CD4-positive, alpha-beta T cell treated with Interferon alpha-2 for 1 hour (primary cell): ENCODE data around the gene NLGN1.
"Not testable (repeated sequence)": the region's sequence is repeated elsewhere in the genome, so short reads cannot be mapped to it uniquely, and the experiment has no call there.

Experiments
- DNase-seq, 2 donors: peaks; one replicate each; pipeline ENCODE4 v3.0.0-alpha.2; 2020 to 2022

NLGN1 gene

DNA sequence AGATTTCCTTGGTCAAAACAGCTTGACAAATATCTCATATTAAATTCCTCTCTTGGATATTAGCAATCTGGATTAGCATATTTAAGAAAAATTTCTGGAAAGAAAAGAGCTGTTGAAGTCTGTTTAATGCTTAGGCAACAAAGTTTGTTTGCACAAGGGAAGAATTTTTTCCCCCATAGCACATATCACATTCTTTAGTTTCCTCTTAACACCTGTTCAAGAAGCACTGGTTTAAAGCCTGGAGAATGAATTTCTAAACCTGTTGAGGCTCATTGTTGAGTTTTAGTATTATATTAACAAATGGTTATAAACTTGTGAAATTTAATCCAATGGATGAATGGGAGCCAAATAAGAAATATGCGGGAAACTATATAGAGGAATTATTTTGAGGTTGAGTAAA lies 41.5 kb downstream of the NLGN1 start:
- no peak for DNase-seq

DNA sequence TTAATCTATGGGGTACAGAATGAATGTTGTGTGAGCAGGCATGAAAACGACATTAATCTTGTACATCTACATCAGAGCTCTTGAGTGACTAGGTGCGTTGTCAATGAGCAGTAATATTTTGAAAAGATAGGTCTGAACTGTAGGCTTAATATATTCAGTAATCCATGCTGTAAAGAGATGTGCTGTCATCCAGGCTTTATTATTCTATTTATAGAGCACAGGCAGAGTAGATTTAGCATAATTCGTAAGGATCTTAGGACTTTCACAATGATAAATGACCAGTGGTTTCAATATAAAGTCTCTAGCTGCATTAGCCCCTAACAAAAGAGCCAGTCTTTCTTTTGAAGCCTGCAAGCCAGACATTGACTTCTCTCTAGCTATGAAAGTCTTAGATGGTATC lies 43.0 kb downstream of the NLGN1 start:
- no peak for DNase-seq

DNA sequence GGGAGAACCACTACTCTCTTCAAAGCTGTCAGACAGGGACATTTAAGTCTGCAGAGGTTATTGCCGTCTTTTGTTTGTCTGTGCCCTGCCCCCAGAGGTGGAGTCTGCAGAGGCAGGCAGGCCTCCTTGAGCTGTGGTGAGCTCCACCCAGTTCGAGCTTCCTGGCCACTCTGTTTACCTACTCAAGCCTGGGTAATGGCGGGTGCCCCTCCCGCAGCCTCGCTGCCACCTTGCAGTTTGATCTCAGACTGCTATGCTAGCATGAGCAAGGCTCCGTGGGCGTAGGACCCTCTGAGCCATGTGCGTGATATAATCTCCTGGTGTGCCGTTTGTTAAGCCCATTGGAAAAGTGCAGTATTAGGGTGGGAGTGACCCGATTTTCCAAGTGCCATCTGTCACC lies 54.0 kb downstream of the NLGN1 start:
- not testable (repeated sequence) for DNase-seq

DNA sequence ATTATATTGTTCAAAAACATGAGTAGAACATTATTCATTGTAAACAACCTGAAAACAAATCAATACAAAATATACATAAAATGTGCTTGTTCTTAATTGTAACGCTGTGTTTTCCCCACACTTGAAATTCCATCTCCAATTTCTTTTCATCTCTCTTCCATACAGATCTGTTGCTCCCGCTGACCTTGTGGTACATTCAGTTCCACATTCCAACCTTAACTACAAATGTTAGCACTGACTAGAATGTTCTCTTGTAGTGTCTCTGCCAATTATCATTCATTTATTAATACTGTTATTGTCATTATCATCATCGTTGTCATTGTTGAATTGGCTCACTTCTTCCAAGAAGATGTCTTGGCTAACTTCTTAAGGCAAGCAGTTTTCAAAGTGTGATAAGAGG lies 65.7 kb downstream of the NLGN1 start:
- DNase-seq = no peak

DNA sequence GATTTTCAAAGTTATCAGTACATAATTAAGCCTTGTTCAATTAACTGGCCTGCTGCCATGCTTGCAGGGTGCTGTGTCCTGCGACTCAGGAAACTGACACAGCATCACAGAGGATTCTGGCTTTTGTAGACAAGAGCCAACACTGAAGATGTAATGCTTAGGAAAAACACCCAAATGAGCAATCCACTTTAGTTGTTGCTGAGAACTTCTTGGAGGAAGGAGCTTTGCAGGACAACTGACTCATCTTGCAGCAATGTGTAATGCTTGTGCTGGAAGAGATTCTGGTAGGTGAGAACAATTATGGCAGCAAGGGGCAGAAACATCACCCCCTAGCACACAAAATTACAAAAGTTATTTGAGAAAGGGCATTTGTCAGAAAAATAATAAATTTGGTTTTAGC lies 67.6 kb downstream of the NLGN1 start:
- DNase-seq = no peak

DNA sequence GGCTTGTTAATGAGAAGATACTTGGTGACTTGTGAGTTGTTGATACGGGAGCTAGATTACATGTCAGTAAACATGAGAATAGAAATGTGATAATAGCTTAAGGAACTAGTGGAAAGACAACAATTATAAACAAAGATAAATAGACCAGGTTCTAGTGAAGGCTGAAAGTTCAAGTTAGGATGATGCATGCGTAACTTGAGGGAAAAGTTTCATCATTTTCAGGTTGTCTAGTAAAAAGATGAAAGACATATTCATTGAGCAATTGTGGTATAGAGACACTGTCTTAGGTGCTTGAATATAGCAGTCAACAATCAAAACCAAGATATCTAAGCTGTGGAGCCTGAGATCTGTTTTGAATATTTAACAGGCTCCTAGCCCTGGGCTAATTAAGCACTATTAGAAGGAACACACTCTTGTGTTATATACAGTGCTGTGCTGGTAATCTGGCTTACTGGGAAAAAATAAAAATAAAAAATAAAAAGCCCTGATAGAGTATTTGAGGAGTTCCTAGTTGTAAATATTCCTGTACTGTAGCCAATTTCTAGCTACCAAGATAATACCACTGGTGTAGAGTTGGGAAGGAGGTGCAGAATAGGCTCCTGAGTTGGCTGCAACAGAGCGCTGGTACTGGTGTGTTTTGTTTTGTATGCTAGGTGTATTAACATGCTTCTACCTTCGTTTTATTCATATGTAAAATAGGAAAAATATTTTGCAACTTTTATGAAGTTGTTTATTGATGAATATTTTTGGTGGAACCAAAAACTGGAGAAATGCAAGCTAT lies 68.5 kb downstream of the NLGN1 start:
- DNase-seq = no peak

DNA sequence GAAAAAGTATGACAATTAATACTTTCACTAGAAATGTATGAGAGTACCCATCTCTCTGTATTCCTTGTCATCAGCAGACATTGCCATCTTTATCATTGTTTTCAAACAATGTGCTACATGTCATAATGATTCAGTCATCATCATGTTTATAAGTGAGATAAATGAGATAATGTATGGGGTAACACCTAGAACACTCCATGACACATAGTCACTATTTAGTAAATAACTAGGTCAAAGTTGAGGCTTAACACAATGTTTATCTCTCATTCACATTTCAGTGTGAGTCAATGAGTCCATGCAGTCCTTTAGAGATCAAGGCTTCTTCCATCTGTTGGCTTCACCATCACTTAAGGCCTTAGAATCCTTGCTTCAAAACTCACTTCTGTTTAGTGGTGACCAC lies 70.0 kb downstream of the NLGN1 start:
- no peak for DNase-seq

DNA sequence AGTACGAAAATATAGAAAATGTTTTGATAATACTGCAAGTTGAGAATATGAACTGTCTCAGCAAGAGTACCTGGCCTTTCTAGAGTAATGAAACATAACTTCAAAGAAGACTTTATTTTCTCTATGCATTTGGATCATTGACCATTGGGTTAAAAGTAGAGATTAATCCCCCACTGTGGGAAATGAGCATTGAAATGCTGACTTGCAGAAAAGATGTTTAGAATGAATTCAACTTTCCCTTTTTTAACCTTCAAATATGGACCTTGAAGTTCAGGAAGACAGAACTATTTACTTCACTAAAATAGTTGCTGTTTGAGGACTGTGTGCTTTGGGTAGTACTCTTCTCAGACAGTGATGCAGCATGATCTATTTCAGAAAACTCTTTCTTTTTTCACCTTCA lies 75.7 kb downstream of the NLGN1 start:
- no peak for DNase-seq

DNA sequence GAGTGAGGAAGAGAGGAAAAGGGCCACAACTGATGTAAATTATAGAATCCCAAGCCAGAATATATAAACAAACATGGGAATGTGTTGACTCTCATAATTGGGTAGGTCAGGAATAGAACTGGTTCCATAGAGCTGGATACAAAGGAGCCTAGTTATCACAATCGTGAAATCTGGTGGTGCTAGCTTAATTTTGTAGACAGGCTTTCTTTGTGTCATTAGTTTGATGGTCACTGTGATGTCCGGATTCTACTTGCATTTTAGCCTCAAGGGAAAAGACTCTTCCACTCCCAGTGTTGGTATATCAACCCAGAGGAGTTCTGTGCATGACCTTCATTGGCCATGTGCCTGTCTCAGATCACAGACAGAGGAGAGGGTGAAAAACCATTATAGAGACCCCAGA lies 81.8 kb downstream of the NLGN1 start:
- no peak for DNase-seq

DNA sequence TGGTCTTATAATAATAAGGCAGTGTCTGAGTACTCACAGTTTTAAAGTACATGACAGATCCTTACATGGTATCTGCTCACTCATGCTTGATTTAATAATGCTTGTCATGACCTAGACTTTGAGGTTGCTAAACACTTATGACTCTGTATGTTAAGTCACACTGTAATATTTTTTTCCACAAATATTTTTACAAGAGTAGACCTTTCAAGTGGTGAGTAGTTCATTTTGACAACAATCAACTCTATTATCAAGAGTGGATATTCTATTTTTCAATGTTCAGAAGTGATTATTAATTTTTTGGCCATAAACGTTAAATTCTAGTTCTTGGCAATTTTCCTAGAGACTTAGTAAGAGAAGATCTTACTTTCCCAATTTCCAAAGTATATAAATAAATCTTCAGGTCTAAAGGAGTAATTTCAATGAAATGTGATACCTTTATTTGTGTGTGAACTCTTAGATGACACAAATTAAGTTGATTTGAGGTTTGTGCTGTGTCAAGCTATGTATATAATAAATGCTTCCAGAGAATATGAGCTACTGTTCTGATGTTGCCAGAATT lies 104.5 kb downstream of the NLGN1 start:
- DNase-seq = no peak

DNA sequence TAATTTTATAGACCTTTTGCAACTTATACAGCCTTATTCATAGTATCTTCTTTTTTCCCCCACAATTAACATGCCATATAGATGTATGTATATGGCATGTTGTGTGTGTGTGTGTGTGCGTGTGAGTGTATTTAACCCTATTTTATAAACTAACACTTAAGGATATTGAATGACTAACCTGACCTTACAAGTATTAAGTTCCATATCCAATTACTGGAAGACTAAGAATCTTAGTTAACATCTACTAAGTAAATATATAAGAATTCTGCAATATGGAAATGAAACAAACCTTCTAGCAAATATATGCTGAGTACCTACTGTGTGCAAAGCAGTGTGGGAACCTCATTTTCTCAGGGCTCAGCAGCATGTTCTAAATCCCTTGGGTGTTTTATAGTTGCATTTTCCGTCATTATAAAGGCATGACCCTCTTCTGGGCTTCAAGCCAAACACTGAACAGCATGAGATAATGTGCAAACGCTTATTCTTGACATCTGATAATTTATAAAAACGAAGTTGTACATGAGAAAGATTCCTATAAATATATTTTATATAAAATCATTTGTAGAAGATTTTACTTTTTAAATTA lies 105.5 kb downstream of the NLGN1 start:
- DNase-seq = no peak

DNA sequence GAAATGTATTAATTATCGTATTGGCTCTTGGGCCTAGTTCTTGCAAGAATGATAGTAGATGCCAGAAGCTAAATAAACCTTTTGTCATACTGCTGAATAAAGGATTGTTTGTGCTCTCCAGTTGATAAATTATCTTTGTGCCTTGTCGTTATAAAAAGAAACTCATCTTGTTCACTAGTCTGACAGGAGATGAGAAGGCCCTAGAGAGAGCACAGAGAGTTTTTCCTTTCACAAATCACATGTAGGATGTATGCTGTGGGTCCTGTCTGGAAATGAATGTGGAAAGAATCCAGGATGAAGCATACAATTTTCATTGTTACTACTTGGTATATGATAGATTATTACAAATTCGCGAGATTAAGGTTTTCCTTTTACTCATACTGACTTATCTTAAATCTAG lies 113.0 kb downstream of the NLGN1 start:
- DNase-seq = no peak

DNA sequence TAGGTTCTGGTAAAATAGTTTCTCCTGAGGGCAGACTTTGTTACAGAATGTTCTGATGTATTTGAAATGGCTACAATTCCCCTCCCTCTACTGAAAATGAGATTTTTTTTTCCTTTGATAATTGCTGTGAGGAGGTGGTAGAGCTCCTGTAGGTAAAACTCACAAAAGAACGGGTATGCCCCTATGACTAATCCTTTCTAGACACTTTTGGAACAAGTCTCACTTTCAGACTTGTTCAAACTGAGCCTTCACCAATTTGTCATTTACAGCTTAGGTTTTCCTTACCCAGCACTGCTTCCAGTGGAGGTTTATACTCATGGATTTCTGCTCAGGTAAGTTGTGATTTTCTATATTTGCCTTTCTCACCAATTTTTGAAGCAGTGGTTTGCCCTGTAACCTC lies 115.6 kb downstream of the NLGN1 start:
- DNase-seq = no peak

DNA sequence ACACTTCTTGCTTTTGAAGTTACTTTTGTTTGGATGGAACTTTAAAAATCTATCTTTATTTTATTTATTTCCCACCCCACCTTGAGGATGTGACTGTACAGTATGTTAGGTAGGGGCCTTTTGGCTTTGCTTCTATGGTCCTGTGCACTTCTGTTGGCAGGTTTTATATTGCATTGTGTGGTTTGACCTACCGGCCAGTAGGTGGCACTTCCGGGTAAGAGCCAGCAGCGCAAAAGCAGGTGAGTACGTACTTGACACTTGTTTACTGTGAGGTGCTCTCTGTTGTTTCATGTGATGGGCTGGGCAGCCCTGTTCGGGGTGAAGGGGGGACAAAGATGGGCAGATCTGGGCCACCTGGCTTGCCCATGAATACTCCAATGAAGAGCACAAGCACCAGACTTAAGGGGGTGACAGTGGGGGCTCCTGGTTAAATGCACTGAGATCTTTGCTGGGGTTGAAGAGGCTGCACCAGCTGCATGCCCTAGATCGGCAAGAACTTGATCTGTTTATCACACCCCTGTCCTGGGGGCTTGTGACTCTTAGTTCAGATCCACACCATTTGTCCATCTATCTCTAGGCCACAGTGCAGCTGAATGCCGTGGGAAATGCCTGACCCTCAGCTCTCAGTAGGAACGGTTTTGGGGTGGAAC lies 131.6 kb downstream of the NLGN1 start:
- no peak for DNase-seq

DNA sequence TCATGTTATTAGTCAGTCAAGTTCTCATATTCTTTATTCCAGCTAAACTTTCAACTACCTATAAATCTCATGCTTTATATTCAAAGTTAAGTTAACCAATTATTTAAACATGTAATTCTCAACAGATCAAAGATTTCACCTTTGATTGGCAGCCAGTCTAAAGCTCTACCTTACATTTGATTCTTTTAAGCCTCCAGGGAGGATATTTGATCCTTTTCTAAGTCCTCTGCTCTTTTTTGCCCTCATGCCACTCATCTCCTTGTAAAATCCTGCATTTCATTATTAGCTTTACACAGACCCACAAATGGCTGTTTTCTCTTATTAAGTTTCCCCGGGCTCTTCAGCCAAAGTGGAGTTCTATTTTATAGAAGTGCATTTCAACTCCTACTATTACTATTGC lies 134.1 kb downstream of the NLGN1 start:
- no peak for DNase-seq

DNA sequence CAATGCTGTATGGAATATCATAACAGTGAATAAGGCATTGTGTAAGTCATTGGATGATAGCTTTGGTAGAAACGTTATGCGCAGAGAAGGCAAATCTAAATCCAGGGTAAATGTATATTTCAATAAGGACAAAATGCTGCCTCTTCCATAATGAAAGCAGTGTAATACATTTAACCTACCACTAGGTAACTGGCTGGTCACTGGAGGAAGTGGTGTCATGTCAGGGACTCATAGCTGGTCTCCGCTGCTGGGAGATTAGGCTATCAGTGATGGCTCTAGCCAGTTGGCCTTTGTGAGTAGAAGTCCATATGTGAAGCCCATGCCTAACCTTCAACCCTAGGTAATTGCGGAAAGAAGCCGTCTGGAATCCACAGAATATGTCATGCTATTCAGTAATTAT lies 140.9 kb downstream of the NLGN1 start:
- no peak for DNase-seq

DNA sequence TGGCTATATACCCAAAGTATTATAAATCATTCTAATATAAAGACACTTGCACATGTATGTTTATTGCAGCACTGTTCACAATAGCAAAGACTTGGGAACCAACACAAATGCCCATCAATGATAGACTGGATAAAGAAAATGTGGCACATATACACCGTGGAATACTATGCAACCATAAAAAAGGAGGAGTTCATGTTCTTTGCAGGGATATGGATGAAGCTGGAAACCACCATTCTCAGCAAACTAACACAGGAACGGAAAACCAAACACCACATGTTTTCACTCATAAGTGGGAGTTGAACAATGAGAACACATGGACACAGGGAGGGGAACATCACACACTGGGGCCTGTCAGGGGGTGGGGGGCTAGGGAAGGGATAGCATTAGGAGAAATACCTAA lies 148.0 kb downstream of the NLGN1 start:
- DNase-seq = not testable (repeated sequence)

DNA sequence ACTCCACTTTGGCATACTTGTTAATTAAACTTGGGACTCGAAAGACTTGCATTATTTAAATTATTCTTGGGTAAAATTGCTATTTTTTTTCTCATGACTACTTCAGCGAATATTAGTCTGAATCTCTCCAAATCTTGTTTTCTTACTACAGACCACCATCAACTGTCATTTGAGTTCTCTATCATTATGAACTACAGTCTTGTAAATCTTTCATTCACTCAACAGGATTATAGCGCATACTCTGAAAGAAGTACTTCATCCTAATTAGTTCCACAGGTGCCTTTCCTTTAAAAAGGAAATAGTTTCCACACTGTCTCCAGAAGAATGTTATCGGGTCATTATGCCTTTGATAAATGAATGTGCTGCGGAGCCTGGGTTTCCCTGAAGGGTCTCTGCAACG lies 149.5 kb downstream of the NLGN1 start:
- no peak for DNase-seq

DNA sequence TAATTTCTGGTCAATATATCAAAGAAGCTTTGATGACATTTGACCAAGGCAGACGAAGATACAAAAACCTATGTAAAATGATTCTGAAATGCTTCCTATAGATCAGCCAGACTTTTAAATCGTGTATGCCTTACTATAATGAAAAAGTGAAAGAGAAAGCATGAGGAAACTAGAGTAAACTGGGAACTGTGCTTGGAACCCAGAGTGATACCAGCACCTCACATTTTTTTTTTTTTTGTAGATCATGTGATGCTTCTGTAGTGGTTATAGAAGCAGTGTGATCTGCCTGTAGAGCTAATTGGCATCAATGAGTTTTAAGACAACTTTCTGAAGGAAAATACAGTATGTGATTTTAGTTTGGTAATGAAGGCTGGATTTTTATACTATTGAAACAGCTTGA lies 150.7 kb downstream of the NLGN1 start:
- no peak for DNase-seq

DNA sequence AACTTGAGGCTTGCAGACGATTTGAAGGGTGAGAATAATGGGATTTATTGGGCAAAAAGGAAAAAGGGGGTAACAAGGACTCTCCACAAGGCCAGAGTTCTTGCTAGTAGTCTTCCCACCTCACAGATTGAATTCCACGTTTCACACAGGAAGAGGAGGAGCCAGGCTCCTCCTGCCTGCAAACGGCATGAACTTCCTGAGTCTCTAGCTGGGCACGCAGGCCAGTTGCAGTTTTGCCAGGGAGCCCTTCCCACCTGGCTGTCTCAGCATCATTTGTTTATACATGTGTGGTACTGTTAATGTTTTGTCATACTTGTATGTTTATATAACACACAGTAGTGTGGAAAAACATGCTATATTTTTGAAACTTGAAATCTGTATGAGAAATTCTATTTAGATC lies 155.0 kb downstream of the NLGN1 start:
- DNase-seq = no peak

DNA sequence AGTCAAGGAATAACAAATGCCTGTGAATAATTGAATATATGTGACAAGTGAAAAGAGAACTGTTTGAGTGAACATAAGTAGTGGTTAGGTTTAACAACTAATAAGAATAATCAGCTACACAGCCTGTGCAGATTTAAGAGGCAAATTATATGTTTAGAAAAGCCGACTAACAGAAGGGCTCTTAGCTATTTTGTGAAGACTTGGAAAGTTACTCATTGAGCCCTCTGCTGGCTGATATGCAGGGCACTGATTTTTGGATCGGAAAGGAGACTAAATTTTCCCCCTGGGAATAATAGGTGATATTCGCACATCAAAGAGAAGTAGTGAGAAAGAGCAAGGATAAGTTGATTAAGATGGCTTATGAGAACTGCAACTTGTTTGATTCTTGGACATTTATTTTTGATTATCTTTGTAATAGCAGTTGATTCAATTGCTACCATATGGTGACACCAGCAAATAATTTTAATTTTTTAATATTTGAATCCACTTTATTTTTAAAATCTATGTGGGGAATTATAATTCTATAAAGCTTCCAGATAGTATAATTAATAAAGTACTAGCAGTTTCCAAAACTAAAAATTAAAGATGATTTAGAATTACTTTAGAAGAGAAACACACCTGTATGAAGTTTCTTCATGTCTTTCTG lies 156.2 kb downstream of the NLGN1 start:
- DNase-seq = no peak

DNA sequence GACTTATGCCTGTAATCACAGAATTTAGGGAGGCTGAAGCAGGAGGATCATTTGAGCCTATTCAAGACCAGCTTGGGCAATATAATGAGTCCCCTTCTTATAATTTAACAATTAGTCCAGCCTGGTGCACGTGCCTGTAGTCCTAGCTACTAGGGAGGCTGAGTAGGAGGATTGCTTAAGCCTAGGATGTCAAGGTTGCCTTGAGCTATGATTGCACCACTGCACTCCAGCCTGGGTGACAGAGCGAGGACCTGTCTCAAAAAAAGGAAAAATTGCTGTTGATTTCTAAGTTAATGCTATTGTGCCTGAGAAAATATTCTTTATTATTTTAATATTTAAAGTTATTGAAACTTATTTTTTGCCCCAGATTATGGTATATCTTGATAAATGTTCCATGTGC lies 159.0 kb downstream of the NLGN1 start:
- no peak for DNase-seq

DNA sequence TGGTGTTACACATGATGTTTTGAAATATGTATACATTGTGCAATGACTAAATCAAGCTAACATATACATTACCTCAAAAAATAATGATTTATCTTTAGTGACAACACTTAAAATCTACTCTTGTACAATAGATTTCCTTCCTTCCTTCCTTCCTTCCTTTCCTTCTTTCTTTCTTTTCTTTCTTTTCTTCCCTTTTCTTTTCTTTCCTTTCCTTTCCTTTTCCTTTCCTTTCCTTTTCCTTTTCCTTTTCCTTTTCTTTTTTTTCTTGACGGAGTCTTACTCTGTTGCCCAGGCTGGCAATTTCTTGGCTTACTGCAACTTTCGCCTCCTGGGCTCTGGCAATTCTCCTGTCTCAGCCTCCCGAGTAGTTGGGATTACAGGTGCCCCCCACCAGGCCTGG lies 170.5 kb downstream of the NLGN1 start:
- no peak for DNase-seq

DNA sequence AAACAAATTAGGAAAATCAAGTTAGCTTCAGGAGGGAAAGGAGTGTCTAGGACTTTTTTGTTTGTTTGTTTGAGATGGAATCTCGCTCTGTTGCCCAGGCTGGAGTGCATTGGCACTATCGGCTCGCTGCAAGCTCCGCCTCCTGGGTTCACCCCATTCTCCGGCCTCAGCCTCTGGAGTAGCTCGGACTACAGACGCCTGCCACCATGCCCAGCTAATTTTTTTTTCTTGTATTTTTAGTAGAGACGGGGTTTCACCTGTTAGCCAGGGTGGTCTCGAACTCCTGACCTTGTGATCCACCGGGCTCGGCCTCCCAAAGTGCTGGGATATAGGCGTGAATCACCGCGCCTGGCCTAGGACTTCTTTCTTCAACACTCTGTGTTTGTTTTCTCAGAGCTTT lies 171.1 kb downstream of the NLGN1 start:
- DNase-seq = no peak
